OCI-LY7 (cell line): ENCODE data around the gene EFNA3. TPM values are rescaled to one million over a fixed set of nuclear protein-coding genes. Genes with fewer than 3 reads are reported as not detected.

Experiments
- BruUV-seq: library from RNA; stranded (reverse); fragments of 400-500 nt; replicated peaks from 2 replicates; lab custom pipeline; 2021; lab: Mats Ljungman, UMichigan
- CTCF ChIA-PET: fragments of 300-600 bp; sonication (Branson Sonifier 250); formaldehyde crosslinking; loops from one replicate; lab custom pipeline; 2022; ENCODE audit warnings: antibody characterized with exemption; ENCODE audit not compliant: unreplicated experiment; lab: Charles Lee
- POLR2A ChIA-PET: fragments of 300-600 bp; sonication (Branson Sonifier 250); formaldehyde crosslinking; loops from one replicate; lab custom pipeline; 2022; ENCODE audit warnings: antibody characterized with exemption; lab: Charles Lee
- DNase-seq: peaks from one replicate; pipeline ENCODE4 v3.0.0-alpha.2; 2015; ENCODE audit warnings: low spot score
- H2AFZ ChIP-seq: fragments of 200-600 bp; sonication (generic), shearing (Covaris generic); 2 replicates; pipeline ENCODE4 v1.6.1; 2014; ENCODE audit warnings: mild to moderate bottlenecking, antibody characterized with exemption, low read length, moderate library complexity
- H3K27ac ChIP-seq: fragments of 200-600 bp; sonication (generic); 2 replicates; pipeline ENCODE4 v1.5.1; 2014; ENCODE audit warnings: mixed run types, low read depth, mild to moderate bottlenecking, moderate library complexity, low read length, inconsistent platforms; ENCODE audit not compliant: poor library complexity, severe bottlenecking
- H3K36me3 ChIP-seq: fragments of 200-600 bp; sonication (generic); 2 replicates; pipeline ENCODE4 v1.6.1; 2014; ENCODE audit warnings: mild to moderate bottlenecking, antibody characterized with exemption, low read length, moderate library complexity, mixed read lengths; ENCODE audit not compliant: insufficient read depth
- H3K4me1 ChIP-seq: fragments of 200-600 bp; sonication (generic); 2 replicates; pipeline ENCODE4 v1.5.1; 2014; ENCODE audit warnings: mild to moderate bottlenecking, low read length; ENCODE audit not compliant: insufficient read depth, poor library complexity, severe bottlenecking
- H3K4me2 ChIP-seq: fragments of 200-600 bp; sonication (generic); 2 replicates; pipeline ENCODE4 v1.6.1; 2014; ENCODE audit warnings: mild to moderate bottlenecking, low read length
- H3K4me3 ChIP-seq: fragments of 200-600 bp; sonication (generic); 2 replicates; pipeline ENCODE4 v1.5.1; 2014; ENCODE audit warnings: mild to moderate bottlenecking, low read depth, low read length; ENCODE audit not compliant: poor library complexity, severe bottlenecking
- H3K79me2 ChIP-seq: fragments of 200-600 bp; sonication (generic); 2 replicates; pipeline ENCODE4 v1.6.1; 2016; ENCODE audit warnings: low read depth, mild to moderate bottlenecking, low read length, moderate library complexity, mixed read lengths; ENCODE audit not compliant: insufficient read depth
- H3K9me2 ChIP-seq: fragments of 200-600 bp; sonication (generic); 2 replicates; pipeline ENCODE4 v1.6.1; 2016; ENCODE audit warnings: mild to moderate bottlenecking, low read length, mixed read lengths; ENCODE audit not compliant: insufficient read depth
- H3K9me3 ChIP-seq: fragments of 200-600 bp; sonication (generic); 2 replicates; pipeline ENCODE4 v1.6.1; 2014; ENCODE audit warnings: mild to moderate bottlenecking, mixed run types, low read length, mixed read lengths
- H4K20me1 ChIP-seq: fragments of 200-600 bp; sonication (generic); 2 replicates; pipeline ENCODE4 v1.6.1; 2014; ENCODE audit warnings: mild to moderate bottlenecking, antibody characterized with exemption, low read length, moderate library complexity, mixed read lengths; ENCODE audit not compliant: insufficient read depth
- CTCF ChIP-seq: fragments of 200-600 bp; sonication (generic); conservative IDR thresholded peaks from 2 replicates; pipeline ENCODE4 v1.5.1; 2014; ENCODE audit warnings: mild to moderate bottlenecking, antibody characterized with exemption, low read length, moderate library complexity, mixed read lengths
- EZH2phosphoT487 ChIP-seq: fragments of 200-600 bp; sonication (generic); IDR thresholded peaks from 2 replicates; pipeline ENCODE4 v1.6.1; 2018; ENCODE audit warnings: low read depth, borderline replicate concordance, mild to moderate bottlenecking, mixed run types, antibody characterized with exemption, low read length, moderate library complexity, mixed read lengths
- intact Hi-C: fragments of 100-400 bp; cut with micrococcal nuclease; formaldehyde crosslinking; loops from one replicate; pipeline ENCODE4 v1.10.0; 2022; ENCODE audit not compliant: unreplicated experiment
- total RNA-seq, 2 experiments: library from RNA; depleted of rRNA in 1 of 2; stranded (reverse); fragments of >200 nt in 1 of 2; shearing (Covaris generic) in 1 of 2; gene quantifications; 2 replicates each; pipeline ENCODE4 v1.2.3, GENCODE V29; 2014 to 2022

The EFNA3 gene
- total RNA-seq, 2 experiments from 2014 or later, result 6.7 to 10.8 TPM

GRCh38 chr1:155124503-155125463 lies 46.1 kb downstream of the EFNA3 start:
- Histone ChIP-seq H2AFZ (no peak overlapping the region), H3K4me2 (no peak overlapping the region), H3K4me3 (no peak overlapping the region), H4K20me1 (no peaks in the 10 kb centered on the region), H3K79me2 (no peaks in the 10 kb centered on the region), H3K9me3 (no peaks in the 10 kb centered on the region), H3K27ac (no peak overlapping the region), H3K4me1 (peaks cover 4% of the 10 kb centered on the region), H3K36me3 (no peaks in the 10 kb centered on the region), H3K9me2 (no peaks in the 10 kb centered on the region)
- no TSS peak for BruUV-seq
- ChIA-PET CTCF (no interaction called here), POLR2A (no interaction called here)
- no peak for TF ChIP-seq CTCF
- no peak for TF ChIP-seq EZH2phosphoT487
- intact Hi-C loops, result no loop called here
- DNase-seq, result no peak

GRCh38 chr1:155125511-155125945 lies 46.9 kb downstream of the EFNA3 start:
- H2AFZ ChIP-seq, result no peak overlapping the region
- no peaks in the 10 kb centered on the region for H3K36me3 ChIP-seq
- DNase-seq, result no peak
- H3K79me2 ChIP-seq, result no peaks in the 10 kb centered on the region
- no peaks in the 10 kb centered on the region for H4K20me1 ChIP-seq
- ChIA-PET CTCF (no interaction called here), POLR2A (no interaction called here)
- no peak overlapping the region for H3K4me2 ChIP-seq
- intact Hi-C loops, result no loop called here
- TF ChIP-seq CTCF, result no peak
- TF ChIP-seq EZH2phosphoT487, result no peak
- H3K27ac ChIP-seq, result no peak overlapping the region
- no peaks in the 10 kb centered on the region for H3K9me3 ChIP-seq
- H3K9me2 ChIP-seq, result no peaks in the 10 kb centered on the region
- peaks cover 4% of the 10 kb centered on the region for H3K4me1 ChIP-seq
- no peak overlapping the region for H3K4me3 ChIP-seq
- no TSS peak for BruUV-seq
